SK-N-SH treated with all-trans-retinoic acid at 6 μM for 48 hours (cell line): Measurements from ENCODE around the gene NOTO.

Source experiments
- ATAC-seq: fragments of 200-7000 bp; cut with Tn5 transposase; 3 replicates; pipeline ENCODE4 v1.9.1; 2020; ENCODE audit warnings: mild to moderate bottlenecking, moderate library complexity
- ARNTL ChIP-seq: fragments of 450-650 bp; formaldehyde crosslinking; IDR thresholded peaks from 2 replicates; pipeline ENCODE4 v1.5.0; 2020; ENCODE audit warnings: low read depth, mild to moderate bottlenecking, moderate library complexity, borderline replicate concordance
- BACH2 ChIP-seq: fragments of 250-450 bp; sonication (Bioruptor Pico); IDR thresholded peaks from 2 replicates; pipeline ENCODE4 v1.9.0; 2021; ENCODE audit warnings: mild to moderate bottlenecking, borderline replicate concordance
- CREB5 ChIP-seq: fragments of 250-450 bp; sonication (Bioruptor Pico); IDR thresholded peaks from 2 replicates; pipeline ENCODE4 v1.5.1; 2020; ENCODE audit warnings: low read depth, mild to moderate bottlenecking, moderate library complexity
- CSDC2 ChIP-seq: fragments of 250-450 bp; sonication (Bioruptor Pico); IDR thresholded peaks from 2 replicates; pipeline ENCODE4 v1.5.0; 2020; ENCODE audit warnings: mild to moderate bottlenecking, moderate library complexity
- CSRNP3 ChIP-seq: fragments of 250-450 bp; sonication (Bioruptor Pico); IDR thresholded peaks from 2 replicates; pipeline ENCODE4 v1.5.1; 2021; ENCODE audit warnings: mild to moderate bottlenecking, moderate library complexity
- ISL1 ChIP-seq: fragments of 250-450 bp; sonication (Bioruptor Pico); IDR thresholded peaks from 2 replicates; pipeline ENCODE4 v2.1.2; 2022; ENCODE audit warnings: mild to moderate bottlenecking, moderate library complexity
- OSR1 ChIP-seq: fragments of 250-450 bp; sonication (Bioruptor Pico); IDR thresholded peaks from 2 replicates; pipeline ENCODE4 v1.8.0; 2022; ENCODE audit warnings: moderate library complexity, mild to moderate bottlenecking, inconsistent platforms
- PATZ1 ChIP-seq: fragments of 250-450 bp; sonication (Bioruptor Pico); IDR thresholded peaks from 2 replicates; pipeline ENCODE4 v1.8.0; 2020; ENCODE audit warnings: mild to moderate bottlenecking, moderate library complexity, borderline replicate concordance
- POU6F1 ChIP-seq: fragments of 250-450 bp; sonication (Bioruptor Pico); IDR thresholded peaks from 2 replicates; pipeline ENCODE4 v1.8.0; 2021; ENCODE audit warnings: low read depth, mild to moderate bottlenecking, moderate library complexity, borderline replicate concordance
- PPARA ChIP-seq: fragments of 250-450 bp; sonication (Bioruptor Pico); IDR thresholded peaks from 2 replicates; pipeline ENCODE4 v1.5.0; 2020; ENCODE audit warnings: mild to moderate bottlenecking, borderline replicate concordance
- RARB ChIP-seq: fragments of 250-450 bp; sonication (Bioruptor Pico); IDR thresholded peaks from 2 replicates; pipeline ENCODE4 v1.8.0; 2021; ENCODE audit warnings: mild to moderate bottlenecking, moderate library complexity
- SNAI2 ChIP-seq: fragments of 250-450 bp; sonication (Bioruptor Pico); IDR thresholded peaks from 2 replicates; pipeline ENCODE4 v1.5.0; 2020; ENCODE audit warnings: mild to moderate bottlenecking, moderate library complexity
- TCF4 ChIP-seq: fragments of 250-450 bp; sonication (Bioruptor Pico); IDR thresholded peaks from 2 replicates; pipeline ENCODE4 v1.8.0; 2021; ENCODE audit warnings: mild to moderate bottlenecking, moderate library complexity, borderline replicate concordance
- TSHZ2 ChIP-seq: fragments of 250-450 bp; sonication (Bioruptor Pico); IDR thresholded peaks from 2 replicates; pipeline ENCODE4 v1.5.0; 2020; ENCODE audit warnings: mild to moderate bottlenecking, moderate library complexity
- ZFP3 ChIP-seq: fragments of 250-450 bp; sonication (Bioruptor Pico); IDR thresholded peaks from 2 replicates; pipeline ENCODE4 v1.5.0; 2020; ENCODE audit warnings: mild to moderate bottlenecking, moderate library complexity
- ZFP30 ChIP-seq: fragments of 450-650 bp; formaldehyde crosslinking; IDR thresholded peaks from 2 replicates; pipeline ENCODE4 v1.5.0; 2022; ENCODE audit warnings: mild to moderate bottlenecking, moderate library complexity
- ZNF565 ChIP-seq: fragments of 450-650 bp; formaldehyde crosslinking; conservative IDR thresholded peaks from 2 replicates; pipeline ENCODE4 v1.5.0; 2020; ENCODE audit warnings: low read depth, mild to moderate bottlenecking, moderate library complexity
- ZNF70 ChIP-seq: fragments of 450-650 bp; formaldehyde crosslinking; IDR thresholded peaks from 2 replicates; pipeline ENCODE4 v1.5.0; 2020; ENCODE audit warnings: mild to moderate bottlenecking, moderate library complexity
- ZNF8 ChIP-seq: fragments of 450-650 bp; formaldehyde crosslinking; IDR thresholded peaks from 2 replicates; pipeline ENCODE4 v1.5.0; 2020; ENCODE audit warnings: mild to moderate bottlenecking, moderate library complexity

Gene NOTO

GRCh38 chr2:73233932-73234832, 31.8 kb downstream of the NOTO start, which contains the start of gene CCT7:
Gene CCT7 (plus strand): TSS chr2:73234308. CDS start chr2:73234379, 71 bp downstream.
- ATAC-seq, result peak; percentile 87
- TF ChIP-seq ZFP3 (CRISPR knock-in tag) (peak; percentile 80), POU6F1 (CRISPR knock-in tag) (0 out of 2 replicates have a peak, but pooled peaks have one; percentile 60), TCF4 (no peak; the same call in 1 of the 2 replicates)
- TF ChIP-seq, all 23 proteins: peak for 2

GRCh38 chr2:73235315-73236028, 33.1 kb downstream of the NOTO start:
- TF ChIP-seq ZFP30 (CRISPR knock-in tag), result no peak
- no peak for TF ChIP-seq ARNTL (CRISPR knock-in tag)
- no peak for TF ChIP-seq ISL1 (CRISPR knock-in tag)
- TF ChIP-seq PATZ1 (CRISPR knock-in tag), result no peak
- no peak for TF ChIP-seq POU6F1 (CRISPR knock-in tag)
- TF ChIP-seq CSRNP3 (CRISPR knock-in tag), result no peak
- no peak for TF ChIP-seq ZNF8 (CRISPR knock-in tag)
- no peak for TF ChIP-seq CSDC2
- TF ChIP-seq CREB5 (CRISPR knock-in tag), result no peak
- TF ChIP-seq RARB (CRISPR knock-in tag), result no peak
- no peak for TF ChIP-seq TSHZ2
- TF ChIP-seq ZNF70 (CRISPR knock-in tag), result no peak
- TF ChIP-seq SNAI2 (CRISPR knock-in tag), result no peak
- no peak for TF ChIP-seq TCF4
- no peak for TF ChIP-seq ZNF565 (CRISPR knock-in tag)
- no peak for TF ChIP-seq ZFP3 (CRISPR knock-in tag)
- TF ChIP-seq PPARA, result no peak
- TF ChIP-seq BACH2 (CRISPR knock-in tag), result no peak
- no peak for TF ChIP-seq OSR1 (CRISPR knock-in tag)
- no peak for ATAC-seq
